ENCODE results near the gene TMTC1.
A peak's percentile ranks its signal among the peaks of the same experiment; 100 is the strongest.
"Not testable (repeated sequence)": the region's sequence is repeated elsewhere in the genome, so short reads cannot be mapped to it uniquely, and the experiment has no call there.

The TMTC1 gene

DNA sequence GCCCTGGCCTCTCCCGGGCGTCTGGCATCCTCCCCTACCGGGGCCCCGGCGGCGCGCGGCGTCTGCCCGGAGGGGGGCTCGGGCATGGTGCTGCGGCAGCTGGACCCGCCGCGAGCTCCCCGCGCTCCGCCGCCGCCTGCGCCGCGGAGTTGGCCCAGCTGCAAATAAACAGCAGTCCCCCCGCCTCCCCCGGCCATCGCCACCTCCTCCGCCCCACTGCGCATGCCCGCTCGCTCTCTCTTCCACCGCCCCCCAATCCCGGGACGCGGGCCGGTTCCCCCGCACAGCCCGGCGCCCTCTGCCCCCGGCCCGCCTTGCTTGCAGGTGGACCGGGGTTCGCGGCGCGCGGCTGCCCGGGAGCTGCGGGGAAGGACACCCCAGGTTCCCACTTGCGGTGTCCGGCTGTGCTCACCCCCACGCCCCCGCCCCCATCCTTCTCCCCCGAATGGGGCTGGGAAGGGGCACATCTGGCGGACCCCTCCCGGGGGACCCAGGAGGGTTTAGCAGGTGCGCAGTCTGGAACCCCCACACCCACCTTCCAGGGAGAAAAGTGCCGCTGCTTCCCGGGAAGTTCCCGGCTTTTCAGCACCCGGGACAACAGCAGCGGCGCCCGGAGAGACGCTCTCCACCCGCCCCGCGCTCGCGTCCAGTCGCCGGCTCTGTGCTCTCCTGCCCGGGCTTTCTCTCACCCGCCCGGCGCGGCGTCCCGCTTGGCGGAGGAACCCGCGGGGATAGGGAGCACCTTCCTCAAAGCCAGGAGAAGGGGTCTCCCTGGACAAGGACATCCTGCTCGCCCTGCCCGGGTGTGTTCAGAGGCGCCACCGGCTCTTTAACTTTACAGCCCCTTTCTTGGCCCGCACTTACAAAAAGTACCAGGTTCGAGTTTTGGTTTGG is at the start of gene TMTC1:
TSS of gene TMTC1 (minus strand) at position 170 of the 894 bp plus-strand sequence. CDS start 191 bp downstream, outside the sequence.
- DNase-seq: peak; percentile 55

DNA sequence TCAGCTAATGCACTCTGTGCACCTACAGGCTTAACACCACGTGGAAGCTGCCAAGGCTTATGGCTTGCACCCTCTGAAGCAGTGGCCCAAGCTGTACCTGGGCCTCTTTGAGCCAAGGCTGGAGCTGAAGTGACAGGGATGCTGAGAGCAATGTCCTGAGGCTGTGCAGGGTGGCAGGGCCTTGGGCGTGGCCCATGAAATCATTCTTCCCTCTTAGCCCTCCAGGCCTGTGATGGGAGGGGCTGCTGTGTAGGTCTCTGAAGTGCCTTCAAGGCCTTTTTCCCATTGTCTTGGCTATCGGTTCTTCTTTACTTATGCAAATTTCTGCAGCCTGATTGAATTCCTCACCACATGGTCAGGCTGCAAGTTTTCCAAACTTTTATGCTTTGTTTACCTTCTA is 47.4 kb upstream of the TMTC1 start:
- DNase-seq: no peak

DNA sequence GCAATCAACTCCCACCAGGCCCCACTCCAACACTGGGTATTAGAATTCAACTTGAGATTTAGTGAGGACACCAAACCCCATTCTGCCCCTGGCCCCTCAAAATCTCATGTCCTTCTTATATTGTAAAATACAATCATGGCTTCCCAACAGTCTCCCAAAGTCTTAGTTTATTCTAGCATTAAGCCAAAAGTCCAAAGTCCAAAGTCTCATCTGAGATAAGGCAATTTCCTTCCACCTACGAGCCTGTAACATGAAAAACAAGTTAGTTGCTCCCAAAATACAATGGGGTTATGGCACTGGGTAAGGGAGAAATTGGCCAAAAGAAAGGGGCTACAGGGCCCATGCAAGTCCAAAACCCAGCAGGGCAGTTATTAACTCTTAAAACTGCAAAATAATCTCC is 46.6 kb upstream of the TMTC1 start:
- DNase-seq: no peak

DNA sequence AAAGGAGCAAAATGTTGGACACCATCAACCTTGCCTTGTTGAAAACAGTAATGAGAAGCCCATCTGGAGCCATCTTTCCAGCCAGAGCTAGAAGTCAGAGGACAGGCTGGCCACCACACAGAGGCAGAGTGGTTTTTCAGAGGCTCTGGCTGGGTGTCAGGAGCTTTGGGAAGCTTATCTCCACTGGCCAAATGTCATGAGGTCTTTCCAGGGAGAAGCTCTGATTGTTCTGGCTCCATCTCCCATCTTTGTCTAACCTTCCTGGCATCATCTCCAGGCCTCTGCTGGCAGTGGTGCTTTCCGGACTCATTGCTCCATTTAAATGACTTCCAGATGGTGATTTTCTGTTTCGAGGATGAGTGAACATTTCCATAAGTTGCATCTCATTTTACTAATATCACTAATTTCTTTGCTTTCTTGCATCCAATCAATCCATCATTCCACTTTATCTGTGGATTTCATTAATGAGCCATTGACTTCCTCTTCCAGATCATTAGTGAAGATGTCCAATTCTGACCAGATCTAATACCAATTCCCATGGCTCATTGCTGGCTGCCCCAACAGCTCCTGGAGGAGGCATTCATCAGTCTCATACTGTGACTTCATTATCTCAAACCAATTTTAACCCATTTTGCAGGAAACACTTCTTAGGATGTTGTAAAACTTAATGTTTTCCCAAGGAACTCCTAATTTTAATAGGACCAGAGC is 35.3 kb upstream of the TMTC1 start:
- DNase-seq: no peak

DNA sequence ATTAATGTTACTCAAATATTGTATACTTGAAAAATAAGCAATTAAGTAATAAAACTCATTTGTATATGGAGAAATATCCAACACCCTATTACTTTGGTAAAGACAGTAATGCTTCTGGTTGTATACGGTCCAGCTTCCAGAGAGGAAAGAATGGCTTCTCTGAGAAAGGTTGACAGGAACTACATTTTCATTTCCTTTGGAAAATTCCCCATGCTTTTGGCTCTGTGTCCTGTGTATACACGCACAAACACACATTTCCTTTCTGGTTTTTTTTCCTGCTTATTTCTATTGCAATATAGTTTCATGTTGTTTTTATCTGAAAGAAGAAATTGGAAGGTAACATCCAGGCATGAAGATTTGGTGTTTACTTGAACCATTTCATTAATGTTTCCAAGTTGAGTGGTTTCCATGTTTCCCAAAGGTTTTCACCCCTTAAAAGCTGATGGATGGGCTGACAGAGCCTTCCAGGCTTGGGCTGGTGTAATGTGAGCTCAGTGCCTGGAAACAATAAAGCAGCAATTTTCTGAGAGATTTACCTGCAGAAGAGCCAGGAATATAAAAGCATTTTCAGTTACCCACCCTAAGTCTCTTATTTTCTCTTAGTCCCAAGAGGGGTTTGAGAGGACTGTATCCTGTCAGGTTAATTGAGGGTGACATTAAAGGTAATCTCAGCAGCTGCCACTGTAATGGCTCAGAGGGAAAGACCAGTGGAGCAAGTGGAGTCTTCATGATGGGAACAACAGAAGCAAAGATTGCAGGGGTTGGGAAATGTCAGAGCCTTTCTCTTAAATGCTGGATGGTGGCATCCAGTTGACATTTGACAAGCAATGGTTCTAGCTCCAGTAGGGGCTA is 33.4 kb upstream of the TMTC1 start:
- no peak for DNase-seq

DNA sequence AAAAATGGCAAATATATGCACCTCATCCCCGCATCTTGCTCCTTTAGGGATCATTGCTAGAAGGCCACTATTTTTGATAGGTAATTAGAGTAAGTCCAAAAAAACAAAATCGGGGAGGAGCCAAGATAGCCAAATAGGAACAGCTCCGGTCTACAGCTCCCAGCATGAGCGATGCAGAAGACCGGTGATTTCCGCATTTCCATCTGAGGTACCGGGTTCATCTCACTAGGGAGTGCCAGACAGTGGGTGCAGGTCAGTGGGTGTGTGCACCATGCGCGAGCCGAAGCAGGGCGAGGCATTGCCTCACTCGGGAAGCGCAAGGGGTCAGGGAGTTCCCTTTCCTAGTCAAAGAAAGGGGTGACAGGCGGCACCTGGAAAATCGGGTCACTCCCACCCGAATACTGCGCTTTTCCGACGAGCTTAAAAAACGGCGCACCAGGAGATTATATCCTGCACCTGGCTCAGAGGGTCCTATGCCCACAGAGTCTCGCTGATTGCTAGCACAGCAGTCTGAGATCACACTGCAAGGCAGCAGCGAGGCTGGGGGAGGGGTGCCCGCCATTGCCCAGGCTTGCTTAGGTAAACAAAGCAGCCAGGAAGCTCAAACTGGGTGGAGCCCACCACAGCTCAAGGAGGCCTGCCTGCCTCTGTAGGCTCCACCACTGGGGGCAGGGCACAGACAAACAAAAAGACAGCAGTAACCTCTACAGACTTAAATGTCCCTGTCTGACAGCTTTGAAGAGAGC is 26.0 kb upstream of the TMTC1 start:
- not testable (repeated sequence) for DNase-seq

DNA sequence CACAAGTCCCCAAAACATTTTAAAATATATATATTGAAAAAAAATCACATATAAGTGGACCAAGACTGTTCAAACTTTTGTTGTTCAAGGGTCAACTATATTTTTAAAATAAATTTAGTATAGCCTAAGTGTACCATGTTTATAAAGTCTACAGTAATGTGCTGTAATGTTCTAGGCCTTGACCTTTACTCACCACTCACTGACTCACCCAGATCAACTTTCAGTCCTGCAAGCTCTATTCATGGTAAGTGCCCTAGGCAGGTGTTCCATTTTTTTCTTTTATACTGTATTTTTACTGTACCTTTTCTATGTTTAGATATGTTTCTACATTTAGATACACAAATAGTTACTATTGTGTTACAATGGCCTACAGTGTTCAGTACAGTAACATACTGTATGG is 23.4 kb upstream of the TMTC1 start:
- DNase-seq: no peak

DNA sequence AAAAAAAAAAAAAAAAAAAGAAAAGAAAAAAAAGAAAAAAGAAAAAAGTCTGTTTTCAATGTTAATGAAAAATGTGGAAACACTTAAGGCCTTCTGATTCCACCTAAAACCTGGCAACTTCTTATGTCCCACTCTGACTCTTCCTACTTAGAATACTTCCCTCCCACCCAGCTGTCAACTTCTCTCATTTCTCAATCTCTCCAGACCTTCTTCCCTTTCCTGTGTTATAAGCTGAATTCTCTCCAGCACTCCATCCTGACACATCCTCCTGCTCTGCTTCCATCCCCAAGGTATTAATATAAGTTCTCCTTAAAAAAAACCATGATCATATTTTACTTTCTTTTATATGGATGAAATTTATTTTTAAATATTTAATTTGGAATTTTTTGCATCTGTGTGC is 20.3 kb upstream of the TMTC1 start:
- no peak for DNase-seq

DNA sequence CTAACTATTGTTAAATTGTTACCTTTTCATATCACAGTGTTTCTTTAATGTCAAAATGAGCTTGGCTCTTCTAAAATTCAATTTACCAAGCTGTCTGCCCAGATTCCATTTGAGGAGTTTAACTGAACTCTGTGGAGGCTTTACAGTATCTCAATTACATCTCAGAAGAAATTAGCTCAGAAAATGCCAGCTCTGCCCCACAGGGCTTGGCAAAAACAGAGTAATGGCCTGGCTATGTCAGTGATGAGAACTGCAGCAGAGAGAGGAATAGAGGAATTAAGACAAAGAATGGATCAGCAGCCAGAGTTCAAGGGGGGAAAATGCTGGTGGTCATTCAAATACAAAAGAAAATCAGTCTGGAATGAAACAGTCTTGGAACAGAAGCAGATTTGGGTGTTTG is 15.8 kb upstream of the TMTC1 start:
- DNase-seq: no peak

DNA sequence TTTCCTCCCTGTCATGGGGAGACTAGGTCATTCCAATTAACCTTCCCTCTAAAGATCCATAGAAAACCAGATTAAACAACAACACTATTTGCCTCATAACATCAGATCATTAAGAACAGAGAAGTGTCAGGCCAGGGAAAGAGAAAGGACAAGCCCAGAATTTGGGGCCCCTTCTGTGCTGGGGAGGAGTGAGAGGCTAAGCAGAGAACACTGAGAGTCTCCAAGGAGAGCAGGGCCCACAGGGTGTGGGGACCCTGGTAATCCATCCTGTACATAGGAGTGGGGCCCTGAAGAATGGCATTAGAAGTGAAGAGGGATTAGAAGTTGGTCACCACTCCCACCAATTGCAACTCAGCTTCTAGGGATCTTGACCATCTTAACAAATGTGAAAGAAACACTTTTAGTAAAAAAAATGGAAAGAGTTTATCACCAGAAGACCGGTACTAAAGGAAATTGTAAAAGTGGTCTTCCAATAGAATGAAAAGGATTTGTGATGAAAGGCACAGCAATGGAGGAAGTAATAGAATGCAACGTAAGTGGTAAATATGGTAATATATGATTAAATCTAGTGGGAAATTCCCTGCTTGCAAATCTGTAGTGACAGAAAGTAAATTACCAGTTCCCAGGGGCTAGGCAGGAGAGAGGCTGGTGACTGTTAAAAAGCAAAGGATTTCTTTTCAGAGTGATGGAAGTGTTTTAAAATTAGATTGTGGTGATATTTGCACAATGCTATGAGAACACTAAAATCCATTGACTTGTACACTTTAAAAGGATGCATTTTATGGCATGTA is 14.0 kb upstream of the TMTC1 start:
- no peak for DNase-seq

DNA sequence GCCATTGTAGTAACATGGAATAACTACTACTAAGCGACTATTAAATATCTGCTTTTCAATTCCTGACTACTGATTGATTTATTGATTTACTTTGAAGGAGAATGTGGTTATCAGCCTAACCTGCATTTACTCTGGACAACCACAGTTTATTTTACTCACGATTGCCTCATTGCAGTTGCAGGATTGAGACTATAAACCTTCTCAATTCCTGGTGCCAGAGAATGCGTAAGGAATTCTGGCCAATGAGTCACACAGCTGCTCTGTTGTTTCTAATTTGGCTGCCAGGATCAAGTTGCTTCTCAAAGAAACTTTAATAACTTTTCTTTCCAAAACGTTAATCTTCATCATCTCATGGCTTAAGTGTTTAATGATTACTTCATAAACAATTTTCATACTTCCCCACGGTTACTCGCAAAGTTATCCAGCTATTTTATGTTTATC is 13.1 kb upstream of the TMTC1 start:
- no peak for DNase-seq

DNA sequence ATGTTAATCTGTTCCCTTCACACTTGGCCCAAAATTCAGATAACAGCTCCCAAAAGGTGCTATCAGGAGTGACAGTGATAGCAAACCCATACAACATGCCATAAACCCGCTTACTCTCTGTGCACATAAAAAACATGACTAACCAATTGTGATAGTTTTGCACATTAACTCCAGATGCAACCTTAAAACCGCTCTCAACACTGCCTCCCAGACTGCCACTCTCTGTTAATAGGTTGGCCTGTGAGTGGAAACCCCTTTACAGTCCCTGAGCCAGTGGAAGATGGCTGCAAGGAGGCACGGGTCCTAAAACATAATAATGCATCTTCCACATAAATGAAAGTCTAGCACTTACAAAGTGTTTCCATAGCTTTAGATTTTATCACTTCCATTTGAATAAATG is 12.0 kb upstream of the TMTC1 start:
- DNase-seq: no peak

DNA sequence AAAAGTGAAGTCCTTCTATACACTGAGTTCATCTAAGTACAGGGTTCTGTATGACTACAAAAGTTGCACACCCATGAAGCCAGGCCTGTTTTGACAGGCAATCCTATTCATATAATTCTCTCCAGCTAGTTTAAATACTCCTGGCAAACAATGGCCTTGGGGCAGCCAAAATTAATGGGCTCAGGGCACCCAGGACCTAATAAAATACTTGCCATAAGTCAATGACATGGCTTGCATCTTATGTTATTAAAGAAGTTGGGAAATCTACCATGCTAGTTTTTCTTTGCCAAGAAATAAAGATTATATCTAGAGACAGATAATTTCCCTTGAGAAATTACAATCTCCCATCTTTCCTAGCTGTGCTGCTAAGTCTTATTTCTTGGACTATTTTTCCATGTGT is 11.1 kb upstream of the TMTC1 start:
- DNase-seq: no peak

DNA sequence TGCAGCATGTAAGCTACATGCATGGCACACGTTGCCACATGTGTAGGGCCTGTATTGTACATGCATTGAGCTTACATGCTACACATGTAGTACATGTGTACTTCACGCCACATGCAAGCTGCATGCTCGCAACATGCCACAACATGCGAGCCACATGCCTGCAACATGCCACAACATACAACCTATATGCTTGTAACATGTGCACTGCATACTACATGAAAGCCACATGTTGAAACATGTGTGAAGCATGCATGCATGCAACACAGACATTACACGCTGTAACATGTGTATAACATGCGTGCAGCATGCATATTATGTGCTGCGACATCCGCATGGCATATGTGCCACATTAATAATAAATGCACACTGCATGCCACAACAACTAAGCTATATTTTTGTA is 9.1 kb upstream of the TMTC1 start:
- DNase-seq: no peak

DNA sequence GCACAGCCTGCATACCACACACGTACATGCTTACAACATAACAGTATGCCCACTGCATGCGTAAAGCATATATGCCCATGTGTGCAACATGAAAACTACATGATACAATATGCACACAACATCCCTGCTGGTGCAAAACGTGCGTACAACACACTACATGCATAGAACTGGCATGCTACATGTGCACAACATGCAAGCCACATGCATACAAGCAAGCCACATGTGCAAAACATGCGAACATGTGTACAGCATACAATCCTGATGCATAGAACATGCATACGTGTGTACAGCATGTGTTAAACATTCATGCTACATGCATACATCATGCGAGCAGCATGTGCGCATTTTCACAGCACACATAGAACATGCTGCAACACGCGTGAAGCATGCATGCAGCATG is 8.4 kb upstream of the TMTC1 start:
- no peak for DNase-seq

DNA sequence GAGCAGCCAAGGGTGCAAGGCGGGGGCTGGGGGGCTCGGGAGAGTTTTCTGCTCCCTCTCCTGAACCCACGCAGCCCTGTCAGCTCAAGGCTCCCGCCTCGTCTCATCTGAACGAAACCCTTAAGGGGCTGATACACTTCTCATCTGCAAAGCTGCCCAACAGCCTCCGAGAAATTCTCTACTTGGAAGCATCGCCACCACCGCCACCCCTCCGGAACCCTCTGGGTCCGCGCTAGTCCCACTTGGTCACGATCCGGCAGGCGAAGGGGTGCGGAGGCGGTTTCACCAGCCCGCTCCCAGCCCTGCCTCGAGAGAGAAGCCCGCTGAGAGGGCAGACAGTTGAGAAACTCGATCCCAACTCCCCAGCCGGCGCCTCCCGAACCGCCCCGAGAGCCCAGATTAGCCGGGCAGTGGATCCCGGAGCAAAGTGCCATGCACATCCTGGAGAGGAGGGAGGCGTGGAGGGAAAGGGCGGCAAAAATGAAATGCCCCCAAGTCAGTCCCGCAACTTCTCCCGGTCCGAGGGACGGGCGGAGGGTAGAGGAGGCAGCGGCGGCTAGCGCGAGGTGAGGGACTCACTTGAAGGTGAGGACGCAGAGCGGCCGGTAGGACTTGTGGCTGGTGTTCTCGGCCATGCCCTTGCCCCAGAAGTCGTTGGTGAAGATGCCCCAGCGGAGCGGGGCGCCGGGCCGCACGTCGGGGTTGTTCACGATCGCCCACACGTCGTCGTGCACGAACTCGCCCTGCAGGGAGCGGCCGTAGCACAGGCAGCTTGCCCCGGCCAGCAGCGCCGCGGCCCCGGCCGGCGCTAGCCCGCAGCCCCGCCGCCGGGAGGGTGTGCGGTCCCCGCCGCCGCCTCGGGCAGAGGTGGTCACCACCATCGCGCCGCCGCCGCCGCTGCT is 620 bp downstream of the TMTC1 start:
- peak; percentile 56 for DNase-seq

DNA sequence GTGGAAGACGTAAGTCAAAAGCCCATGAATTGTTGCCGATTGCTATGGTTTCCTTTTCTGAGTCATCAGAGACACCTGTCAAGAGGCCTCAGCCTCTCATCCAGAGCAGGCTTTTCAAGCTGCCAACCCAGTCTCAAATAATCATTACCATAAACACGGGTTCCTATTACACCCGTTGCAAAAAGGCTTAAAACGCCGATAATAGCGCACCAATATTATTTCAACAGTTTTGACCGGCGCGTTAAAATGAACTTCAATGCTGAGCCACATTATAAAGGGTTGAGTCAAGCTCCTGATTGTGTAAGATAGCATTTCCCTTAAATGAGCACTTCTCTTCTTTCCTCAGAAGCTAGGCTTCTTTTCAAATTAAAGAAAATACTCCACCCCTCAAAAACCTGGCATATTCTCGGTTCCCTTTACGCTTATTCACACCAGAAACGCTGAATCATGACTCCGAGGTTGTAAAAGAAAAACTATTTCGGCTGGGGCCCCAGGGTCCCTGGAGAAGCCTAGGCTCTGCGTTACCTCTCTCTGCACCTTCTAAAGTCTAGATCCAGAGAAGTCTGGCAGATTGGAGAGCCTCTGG is 1.4 kb downstream of the TMTC1 start:
- DNase-seq: peak; percentile 68

DNA sequence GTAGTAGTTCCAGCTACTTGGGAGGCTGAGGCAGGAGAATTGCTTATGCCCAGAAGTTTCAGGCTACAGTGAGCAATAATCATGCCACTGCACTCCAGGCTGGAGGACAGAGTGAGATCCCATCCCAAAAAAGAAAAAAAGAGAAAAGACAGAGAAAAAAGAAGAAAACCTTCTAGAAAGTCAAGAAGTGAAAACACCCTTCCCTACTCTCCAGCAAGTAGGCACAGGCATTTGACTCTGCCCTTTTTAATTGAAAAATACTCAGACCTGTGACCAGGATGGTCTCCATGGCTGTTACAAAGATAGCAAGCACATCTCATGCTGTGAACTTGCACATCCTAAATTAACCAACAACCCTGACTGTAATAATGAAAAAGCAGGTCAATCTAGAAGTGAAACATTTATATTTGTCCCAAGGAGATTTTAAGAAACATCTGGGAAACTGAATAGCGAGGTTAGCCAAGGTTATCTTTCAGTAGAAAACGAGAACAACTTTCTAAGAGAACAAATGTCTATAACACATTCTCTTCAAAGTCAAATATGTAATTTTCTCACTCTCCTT is 2.0 kb downstream of the TMTC1 start:
- DNase-seq: no peak

DNA sequence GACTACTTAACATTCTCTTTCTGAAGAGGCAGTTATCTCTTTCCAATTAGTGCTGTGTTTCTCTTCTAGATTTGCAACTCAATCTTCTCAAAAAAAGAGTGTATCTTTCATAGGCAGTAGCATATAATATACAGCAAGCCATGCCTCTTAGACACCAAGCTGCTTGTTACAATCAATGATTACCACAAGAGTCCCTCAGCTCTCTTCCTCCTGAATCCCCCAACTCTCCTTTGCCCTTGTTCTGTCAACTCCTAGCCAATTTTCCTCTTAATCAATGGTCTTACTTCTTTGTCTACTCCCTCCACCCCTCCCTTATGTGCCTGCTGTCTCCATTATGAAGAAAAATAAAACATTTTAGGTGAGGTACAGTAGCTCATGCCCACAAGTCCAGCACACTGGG is 2.6 kb downstream of the TMTC1 start:
- no peak for DNase-seq

DNA sequence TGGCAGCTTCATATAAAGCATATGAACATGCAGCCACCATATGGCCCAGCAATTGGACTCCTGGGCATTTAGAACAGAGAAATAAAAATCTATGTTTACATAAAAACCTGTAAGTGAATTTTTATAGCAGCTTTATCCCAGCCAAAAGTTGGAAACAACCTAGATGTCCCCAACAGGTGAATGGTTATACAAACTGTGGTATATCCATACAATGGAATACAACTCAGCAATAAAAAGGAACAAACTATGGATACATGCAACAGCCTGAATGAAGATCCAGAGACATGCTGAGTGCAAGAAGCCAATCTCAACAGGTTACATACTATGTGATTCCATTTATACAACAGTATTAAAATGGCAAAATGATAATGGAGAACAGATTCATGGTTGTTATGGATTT is 3.7 kb downstream of the TMTC1 start:
- DNase-seq: peak; percentile 9
